Cardiac septum (tissue), 1 donor: Measurements from ENCODE around the gene TRIM32. TPM values are rescaled to one million over a fixed set of nuclear protein-coding genes. Genes with fewer than 3 reads are reported as not detected.

Experiments
- DNase-seq: peaks from one replicate; pipeline ENCODE4 v3.0.0-alpha.2; 2020; ENCODE audit warnings: low spot score
- intact Hi-C: fragments of 100-400 bp; cut with DNase I; formaldehyde crosslinking; loops from one replicate; pipeline ENCODE4 v1.14.0; 2022
- total RNA-seq: library from RNA; stranded (reverse); fragmentation: NEBNext Ultra II Directional; extraction: Animal tissue kit (Norgen Biotek cat#: 25700); gene quantifications from one replicate; pipeline ENCODE4 v1.2.1, GENCODE V29; 2021
- donor health status: DM: no; HTN: no; CAD: no.

Gene TRIM32
- total RNA-seq, 1 donor from 2014 or later: 13.1 TPM

DNA sequence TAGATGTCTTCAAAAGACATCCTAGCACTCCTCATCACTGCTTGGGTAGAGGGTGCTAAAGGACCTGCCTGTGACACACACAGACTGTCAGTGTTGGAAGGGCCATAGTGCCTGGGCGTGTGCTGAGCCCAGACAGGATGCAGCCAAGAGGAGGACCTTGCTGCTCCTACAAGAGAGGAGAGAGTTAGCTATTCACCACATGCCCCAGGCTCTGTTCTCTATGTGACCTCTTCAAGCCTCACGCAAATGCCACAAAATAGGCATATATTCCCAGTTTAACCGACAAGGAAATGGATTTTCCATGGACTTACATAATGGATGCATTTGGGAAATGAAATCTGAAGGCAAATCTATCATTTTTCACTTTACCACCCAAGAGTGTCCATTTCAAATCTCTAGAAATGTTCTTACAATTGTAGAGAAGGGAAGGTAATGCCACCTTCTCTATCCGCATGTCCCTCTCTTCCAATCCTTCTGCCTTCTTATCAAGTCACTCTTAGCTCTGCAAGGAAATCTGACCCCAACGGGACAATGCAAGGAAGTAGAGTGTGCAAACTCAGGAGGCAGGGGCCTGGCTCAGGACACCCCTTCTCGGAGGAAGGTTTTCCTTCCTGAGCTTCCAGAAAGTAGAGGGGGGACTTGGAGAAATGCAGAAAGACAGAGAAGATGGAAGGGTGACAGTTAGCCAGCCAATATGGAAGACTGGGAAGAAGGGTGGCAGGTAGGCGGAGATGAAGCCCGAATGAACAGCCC, 49.5 kb downstream of the TRIM32 start:
- intact Hi-C loops: loop anchor here (2.0 kb wide), 1 partner anchor 122 kb away; no protein-coding TSS in a partner anchor
- no peak for DNase-seq

- peak; percentile 79 for DNase-seq
- intact Hi-C loops: loop anchor here (2.0 kb wide), 1 partner anchor 122 kb away; no protein-coding TSS in a partner anchor
Observed at GRCh38 chr9:116737152-116737546, 50.0 kb downstream of the TRIM32 start.

- DNase-seq: no peak
- intact Hi-C loops: no loop called here
Observed at GRCh38 chr9:116741086-116741740, 54.1 kb downstream of the TRIM32 start.

- no peak for DNase-seq
- intact Hi-C loops: no loop called here
Observed at GRCh38 chr9:116741742-116742141, 54.6 kb downstream of the TRIM32 start.

- intact Hi-C loops: no loop called here
Observed at GRCh38 chr9:116749176-116749575, 62.1 kb downstream of the TRIM32 start.

GRCh38 chr9:116749772-116750171, 62.7 kb downstream of the TRIM32 start:
- DNase-seq: no peak
- intact Hi-C loops: no loop called here

More at GRCh38 chr9:116749176-116749575, 62.1 kb downstream of the TRIM32 start:
- no peak for DNase-seq

DNA sequence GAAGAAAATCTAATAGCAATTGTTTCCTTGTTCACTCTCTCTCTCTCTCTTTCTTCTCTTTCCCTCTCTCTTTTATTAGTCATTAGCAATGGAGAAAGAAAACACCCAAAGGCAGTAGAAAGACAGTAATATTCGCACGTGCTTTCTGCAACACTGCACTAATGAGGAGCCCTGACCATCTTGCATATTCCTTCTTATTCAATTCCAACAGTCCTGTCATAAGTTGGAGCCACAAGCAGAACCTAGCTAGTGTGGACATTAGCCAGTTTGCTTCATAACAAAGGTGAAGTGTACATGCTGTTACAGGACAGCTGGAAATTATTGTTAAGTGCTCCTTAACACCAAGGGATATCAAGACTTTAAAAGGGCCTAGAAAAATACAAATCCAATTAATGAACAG, 63.4 kb downstream of the TRIM32 start:
- intact Hi-C loops: no loop called here
- no peak for DNase-seq
